Measurements from ENCODE around the gene ARID1B.
A peak's percentile ranks its signal among the peaks of the same experiment; 100 is the strongest.

Gene ARID1B

GRCh38 chr6:156803353-156803752 is 26.2 kb downstream of the ARID1B start:
- H4K20me1 ChIP-seq (ENCODE audit: insufficient read depth, low read length): no peaks in the 10 kb centered on the region
- H3K36me3 ChIP-seq (ENCODE audit: insufficient read depth, low read length): peaks cover 14% of the 10 kb centered on the region; the same call in 1 of the 2 replicates
- H3K9me2 ChIP-seq (ENCODE audit: low read depth, low read length): no peaks in the 10 kb centered on the region
- peaks cover 100% of the 10 kb centered on the region for H3K79me2 ChIP-seq (ENCODE audit: insufficient read depth, low read length)
- H2AFZ ChIP-seq (ENCODE audit: low read length): no peak overlapping the region
- no peaks in the 10 kb centered on the region for H3K9me3 ChIP-seq (ENCODE audit: low read length)
- H3K4me2 ChIP-seq (ENCODE audit: low read length): no peak overlapping the region
- H3F3A ChIP-seq (ENCODE audit: insufficient read depth, low read length): 0 out of 2 replicates have a peak, but pooled peaks cover 3% of the 10 kb centered on the region
- no peaks in the 10 kb centered on the region for H3K27me3 ChIP-seq (ENCODE audit: insufficient read depth, low read length)
- no peak overlapping the region for H3K4me3 ChIP-seq (ENCODE audit: low read depth, low read length, poor library complexity, severe bottlenecking)
- H3K4me1 ChIP-seq (ENCODE audit: insufficient read depth, low read length, severe bottlenecking): peaks cover 59% of the 10 kb centered on the region
- no peak overlapping the region for H3K27ac ChIP-seq (ENCODE audit: low read depth, low read length, poor library complexity, severe bottlenecking)
- TF ChIP-seq EZH2 (IDR thresholded peaks at IDR 0.05; ENCODE audit: borderline replicate concordance, low read length): no peak
- no peak for TF ChIP-seq CTCF (IDR thresholded peaks at IDR 0.05; ENCODE audit: low read length)
- H3K9ac ChIP-seq (ENCODE audit: low read length): no peak overlapping the region

DNA sequence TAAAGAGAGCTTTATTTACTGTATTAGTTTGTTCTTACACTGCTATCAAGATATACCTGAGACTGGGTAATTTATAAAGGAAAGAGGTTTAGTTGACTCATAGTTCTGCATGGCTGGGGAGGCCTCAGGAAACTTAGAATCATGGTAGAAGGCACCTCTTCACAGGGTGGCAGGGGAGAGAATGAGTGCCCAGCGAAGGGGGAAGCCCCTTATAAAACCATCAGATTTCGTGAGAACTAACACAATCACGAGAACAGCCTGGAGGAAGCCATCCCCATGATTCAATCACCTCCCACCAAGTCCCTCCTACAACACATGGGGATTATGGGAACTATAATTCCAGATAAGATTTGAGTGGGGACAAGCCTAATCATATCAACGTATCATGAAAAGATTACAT is 27.2 kb downstream of the ARID1B start:
- H3K9me2 ChIP-seq (ENCODE audit: low read depth, low read length): no peaks in the 10 kb centered on the region
- H3K4me1 ChIP-seq (ENCODE audit: insufficient read depth, low read length, severe bottlenecking): peaks cover 69% of the 10 kb centered on the region
- no peak overlapping the region for H2AFZ ChIP-seq (ENCODE audit: low read length)
- TF ChIP-seq EZH2 (IDR thresholded peaks at IDR 0.05; ENCODE audit: borderline replicate concordance, low read length) (no peak), CTCF (IDR thresholded peaks at IDR 0.05; ENCODE audit: low read length) (no peak)
- 0 out of 2 replicates have a peak, but pooled peaks cover 3% of the 10 kb centered on the region for H3F3A ChIP-seq (ENCODE audit: insufficient read depth, low read length)
- peaks cover 11% of the 10 kb centered on the region; the same call in 1 of the 2 replicates for H3K36me3 ChIP-seq (ENCODE audit: insufficient read depth, low read length)
- H3K9me3 ChIP-seq (ENCODE audit: low read length): no peaks in the 10 kb centered on the region
- no peak overlapping the region for H3K9ac ChIP-seq (ENCODE audit: low read length)
- H3K79me2 ChIP-seq (ENCODE audit: insufficient read depth, low read length): peaks cover 100% of the 10 kb centered on the region
- H3K27me3 ChIP-seq (ENCODE audit: insufficient read depth, low read length): no peaks in the 10 kb centered on the region
- no peak overlapping the region for H3K4me2 ChIP-seq (ENCODE audit: low read length)
- no peak overlapping the region for H3K4me3 ChIP-seq (ENCODE audit: low read depth, low read length, poor library complexity, severe bottlenecking)
- H3K27ac ChIP-seq (ENCODE audit: low read depth, low read length, poor library complexity, severe bottlenecking): no peak overlapping the region
- H4K20me1 ChIP-seq (ENCODE audit: insufficient read depth, low read length): no peaks in the 10 kb centered on the region

GRCh38 chr6:156806155-156806554 is 29.0 kb downstream of the ARID1B start:
- Histone ChIP-seq H3K9me2 (ENCODE audit: low read depth, low read length) (no peaks in the 10 kb centered on the region), H3K27ac (ENCODE audit: low read depth, low read length, poor library complexity, severe bottlenecking) (peak overlapping the region; percentile 67), H3K4me1 (ENCODE audit: insufficient read depth, low read length, severe bottlenecking) (peaks cover 79% of the 10 kb centered on the region), H3K9ac (ENCODE audit: low read length) (no peak overlapping the region; the same call in 1 of the 2 replicates), H3K27me3 (ENCODE audit: insufficient read depth, low read length) (no peaks in the 10 kb centered on the region), H3K79me2 (ENCODE audit: insufficient read depth, low read length) (peaks cover 100% of the 10 kb centered on the region), H3K4me3 (ENCODE audit: low read depth, low read length, poor library complexity, severe bottlenecking) (no peak overlapping the region), H3K9me3 (ENCODE audit: low read length) (no peaks in the 10 kb centered on the region), H3K4me2 (ENCODE audit: low read length) (peak overlapping the region; percentile 69), H3K36me3 (ENCODE audit: insufficient read depth, low read length) (peaks cover 16% of the 10 kb centered on the region), H2AFZ (ENCODE audit: low read length) (no peak overlapping the region), H3F3A (ENCODE audit: insufficient read depth, low read length) (0 out of 2 replicates have a peak, but pooled peaks cover 3% of the 10 kb centered on the region), H4K20me1 (ENCODE audit: insufficient read depth, low read length) (no peaks in the 10 kb centered on the region)
- TF ChIP-seq CTCF (IDR thresholded peaks at IDR 0.05; ENCODE audit: low read length): no peak
- TF ChIP-seq EZH2 (IDR thresholded peaks at IDR 0.05; ENCODE audit: borderline replicate concordance, low read length): no peak

Data from OCI-LY1 (cell line).